Panc1 (cell line): ENCODE measurements around the gene PDE4C. TPM values are rescaled to one million over a fixed set of nuclear protein-coding genes. Genes with fewer than 3 reads are reported as not detected.

Experiments
- ATAC-seq: fragments of 200-7000 bp; cut with Tn5 transposase; 2 replicates; pipeline ENCODE4 v1.9.1; 2020; ENCODE audit warnings: mild to moderate bottlenecking, moderate library complexity
- BruUV-seq: library from RNA; stranded (reverse); fragments of 400-500 nt; replicated peaks from 2 replicates; lab custom pipeline; 2021; lab: Mats Ljungman, UMichigan
- CTCF ChIA-PET: fragments of 300-600 bp; sonication (Branson Sonifier 250); formaldehyde crosslinking; loops from one replicate; lab custom pipeline; 2022; ENCODE audit warnings: antibody characterized with exemption; lab: Charles Lee
- POLR2A ChIA-PET: fragments of 300-600 bp; sonication (Branson Sonifier 250); formaldehyde crosslinking; loops from one replicate; lab custom pipeline; 2022; ENCODE audit warnings: antibody characterized with exemption; lab: Charles Lee
- DNase-seq: peaks from one replicate; pipeline ENCODE4 v3.0.0-alpha.2; 2010; ENCODE audit warnings: low read depth, low spot score
- H3K27ac ChIP-seq: 2 replicates; pipeline ENCODE4 v1.5.1; 2011; ENCODE audit warnings: mild to moderate bottlenecking, low read length, inconsistent platforms
- H3K27me3 ChIP-seq: fragments of 200-500 bp; sonication (Bioruptor generic); 2 replicates; pipeline ENCODE4 v1.6.0; 2014; ENCODE audit warnings: low read length, inconsistent platforms; ENCODE audit not compliant: control insufficient read depth, insufficient read depth
- H3K36me3 ChIP-seq: fragments of 200-500 bp; sonication (Bioruptor generic); 2 replicates; pipeline ENCODE4 v1.5.1; 2014; ENCODE audit warnings: inconsistent platforms, mild to moderate bottlenecking, low read length, moderate library complexity; ENCODE audit not compliant: control insufficient read depth, insufficient read depth
- H3K4me1 ChIP-seq: 2 replicates; pipeline ENCODE4 v1.5.1; 2011; ENCODE audit warnings: inconsistent platforms, mild to moderate bottlenecking, low read length, moderate library complexity; ENCODE audit not compliant: control insufficient read depth, insufficient read depth
- H3K4me3 ChIP-seq, 2 experiments: 2 replicates each; pipeline ENCODE4 v1.5.1; 2011 to 2012; ENCODE audit warnings: low read depth in 2 of 2, low read length in 2 of 2, mild to moderate bottlenecking in 2 of 2, inconsistent platforms in 1 of 2, moderate library complexity in 1 of 2
- H3K9me3 ChIP-seq: fragments of 200-500 bp; sonication (Bioruptor generic); 2 replicates; pipeline ENCODE4 v1.5.1; 2014; ENCODE audit warnings: low read depth, mild to moderate bottlenecking, inconsistent platforms, low read length, moderate library complexity; ENCODE audit not compliant: control insufficient read depth, insufficient read depth
- CTCF ChIP-seq: fragments of 450-650 bp; IDR thresholded peaks from 2 replicates; pipeline ENCODE4 v1.5.1; 2017; ENCODE audit warnings: mild to moderate bottlenecking
- POLR2AphosphoS5 ChIP-seq: IDR thresholded peaks from 2 replicates; pipeline ENCODE4 v1.6.1; 2012; ENCODE audit warnings: mild to moderate bottlenecking, low read depth, low read length, moderate library complexity
- SIN3A ChIP-seq: IDR thresholded peaks from 2 replicates; pipeline ENCODE4 v1.6.1; 2012; ENCODE audit warnings: low read depth, mild to moderate bottlenecking, low read length, moderate library complexity, borderline replicate concordance; ENCODE audit not compliant: insufficient read depth
- TCF7L2 ChIP-seq: IDR thresholded peaks from 2 replicates; pipeline ENCODE4 v1.6.1; 2011; ENCODE audit warnings: mild to moderate bottlenecking, low read depth, low read length, inconsistent platforms
- in situ Hi-C: cut with HindIII; loops from 2 replicates; pipeline ENCODE4 v1.10.0; 2016; ENCODE audit warnings: low sequenced_read_pairs, low pct_unique_long_range_greater_than_20kb
- intact Hi-C: fragments of 100-400 bp; cut with micrococcal nuclease; formaldehyde crosslinking; loops from one replicate; pipeline ENCODE4 v1.10.0; 2022; ENCODE audit not compliant: unreplicated experiment
- total RNA-seq: library from RNA; stranded (reverse); gene quantifications from one replicate; pipeline ENCODE4 v1.2.1, GENCODE V29; 2021; ENCODE audit not compliant: unreplicated experiment
- TF ChIP-seq, protein P1 (sequence below), 2 experiments: IDR thresholded peaks; 2 replicates each; pipeline ENCODE4 v1.6.1; 2011 to 2012; ENCODE audit warnings: low read depth in 2 of 2, control low read depth in 1 of 2, low read length in 1 of 2, mild to moderate bottlenecking in 1 of 2, moderate library complexity in 1 of 2; ENCODE audit not compliant: insufficient read depth in 1 of 2

The PDE4C gene
- total RNA-seq, 1 experiment from 2014 or later = 0.98 TPM

DNA sequence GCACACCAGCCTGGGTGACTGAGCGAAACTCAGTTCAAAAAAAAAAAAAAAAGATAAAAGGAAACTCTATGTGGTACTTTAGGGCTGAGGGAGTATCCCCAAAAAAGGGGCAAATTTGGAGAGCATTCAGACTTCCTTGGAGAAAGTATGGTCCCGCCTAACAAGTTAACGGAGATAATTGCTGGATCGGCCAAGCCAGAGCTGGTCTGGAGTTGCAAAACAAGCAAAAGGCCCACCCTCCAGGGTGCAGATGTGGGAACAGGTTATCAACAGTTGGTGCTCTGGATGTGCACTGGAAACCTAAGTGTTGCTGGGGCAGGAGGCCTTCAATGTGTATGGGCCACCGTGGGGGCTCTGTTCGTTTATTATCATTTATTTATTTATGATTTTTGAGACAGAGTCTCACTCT lies 45.2 kb upstream of the PDE4C start:
- H3K27ac ChIP-seq = no peak overlapping the region
- DNase-seq (no peak), ATAC-seq (no peak)
- no peaks in the 10 kb centered on the region for H3K36me3 ChIP-seq
- H3K4me1 ChIP-seq = peaks cover 28% of the 10 kb centered on the region
- no peaks in the 10 kb centered on the region for H3K9me3 ChIP-seq
- in situ Hi-C loops = no loop called here
- no peaks in the 10 kb centered on the region for H3K27me3 ChIP-seq
- ChIA-PET CTCF (interaction anchor here (0.7 kb wide), 1 partner anchor 63 kb away, joined by 7 read pairs; no protein-coding TSS in a partner anchor), POLR2A (interaction anchor here (0.6 kb wide), 1 partner anchor 31 kb away, joined by 6 read pairs; no protein-coding TSS in a partner anchor)
- intact Hi-C loops = no loop called here
- H3K4me3 ChIP-seq = no peak overlapping the region
- no TSS peak for BruUV-seq
- TF ChIP-seq, protein P1, sequence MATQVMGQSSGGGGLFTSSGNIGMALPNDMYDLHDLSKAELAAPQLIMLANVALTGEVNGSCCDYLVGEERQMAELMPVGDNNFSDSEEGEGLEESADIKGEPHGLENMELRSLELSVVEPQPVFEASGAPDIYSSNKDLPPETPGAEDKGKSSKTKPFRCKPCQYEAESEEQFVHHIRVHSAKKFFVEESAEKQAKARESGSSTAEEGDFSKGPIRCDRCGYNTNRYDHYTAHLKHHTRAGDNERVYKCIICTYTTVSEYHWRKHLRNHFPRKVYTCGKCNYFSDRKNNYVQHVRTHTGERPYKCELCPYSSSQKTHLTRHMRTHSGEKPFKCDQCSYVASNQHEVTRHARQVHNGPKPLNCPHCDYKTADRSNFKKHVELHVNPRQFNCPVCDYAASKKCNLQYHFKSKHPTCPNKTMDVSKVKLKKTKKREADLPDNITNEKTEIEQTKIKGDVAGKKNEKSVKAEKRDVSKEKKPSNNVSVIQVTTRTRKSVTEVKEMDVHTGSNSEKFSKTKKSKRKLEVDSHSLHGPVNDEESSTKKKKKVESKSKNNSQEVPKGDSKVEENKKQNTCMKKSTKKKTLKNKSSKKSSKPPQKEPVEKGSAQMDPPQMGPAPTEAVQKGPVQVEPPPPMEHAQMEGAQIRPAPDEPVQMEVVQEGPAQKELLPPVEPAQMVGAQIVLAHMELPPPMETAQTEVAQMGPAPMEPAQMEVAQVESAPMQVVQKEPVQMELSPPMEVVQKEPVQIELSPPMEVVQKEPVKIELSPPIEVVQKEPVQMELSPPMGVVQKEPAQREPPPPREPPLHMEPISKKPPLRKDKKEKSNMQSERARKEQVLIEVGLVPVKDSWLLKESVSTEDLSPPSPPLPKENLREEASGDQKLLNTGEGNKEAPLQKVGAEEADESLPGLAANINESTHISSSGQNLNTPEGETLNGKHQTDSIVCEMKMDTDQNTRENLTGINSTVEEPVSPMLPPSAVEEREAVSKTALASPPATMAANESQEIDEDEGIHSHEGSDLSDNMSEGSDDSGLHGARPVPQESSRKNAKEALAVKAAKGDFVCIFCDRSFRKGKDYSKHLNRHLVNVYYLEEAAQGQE (IDR thresholded peaks at IDR 0.05; ENCODE audit: insufficient read depth in 1 of 2, low read depth in 2 of 2, low read length in 1 of 2) = no peak
- TF ChIP-seq SIN3A (no peak), CTCF (no peak), TCF7L2 (no peak), POLR2AphosphoS5 (no peak)

GRCh38 chr19:18270326-18270725 lies 44.1 kb upstream of the PDE4C start:
- ATAC-seq (no peak), DNase-seq (no peak)
- H3K4me1 ChIP-seq = peaks cover 16% of the 10 kb centered on the region
- BruUV-seq = no TSS peak
- intact Hi-C loops = no loop called here
- in situ Hi-C loops = no loop called here
- no peaks in the 10 kb centered on the region for H3K36me3 ChIP-seq
- no peak overlapping the region for H3K4me3 ChIP-seq
- no peak for TF ChIP-seq TCF7L2
- H3K27me3 ChIP-seq = no peaks in the 10 kb centered on the region
- POLR2A ChIA-PET = no interaction called here
- no peaks in the 10 kb centered on the region for H3K9me3 ChIP-seq
- no peak overlapping the region for H3K27ac ChIP-seq
- CTCF ChIA-PET = interaction anchor here (0.6 to 0.7 kb wide), 2 partner anchors 44 to 58 kb away, joined by 3 to 8 read pairs; partner anchors contain the start of gene PDE4C

GRCh38 chr19:18269070-18269723 lies 43.0 kb upstream of the PDE4C start:
- ATAC-seq (no peak), DNase-seq (no peak)
- Histone ChIP-seq H3K27me3 (no peaks in the 10 kb centered on the region), H3K27ac (no peak overlapping the region), H3K9me3 (no peaks in the 10 kb centered on the region), H3K4me1 (peaks cover 5% of the 10 kb centered on the region; the same call in 1 of the 2 replicates), H3K4me3 (no peak overlapping the region), H3K36me3 (no peaks in the 10 kb centered on the region)
- CTCF ChIA-PET = no interaction called here
- BruUV-seq = no TSS peak
- intact Hi-C loops (no loop called here), in situ Hi-C loops (no loop called here)
- TF ChIP-seq POLR2AphosphoS5 (no peak), SIN3A (no peak), CTCF (no peak), TCF7L2 (no peak)
- TF ChIP-seq, protein P1 (IDR thresholded peaks at IDR 0.05; ENCODE audit: insufficient read depth in 1 of 2, low read depth in 2 of 2, low read length in 1 of 2) = no peak
- POLR2A ChIA-PET = interaction anchor here (0.7 kb wide), 1 partner anchor 65 kb away, joined by 11 read pairs; the partner anchor contains the start of gene RAB3A
